H1 (cell line): ENCODE results near the gene LDLRAD3. TPM values are rescaled to one million over a fixed set of nuclear protein-coding genes. Genes with fewer than 3 reads are reported as not detected.

Experiments
- CTCF ChIA-PET: fragments of 300-600 bp; sonication (Branson Sonifier 250); formaldehyde crosslinking; loops from one replicate; lab custom pipeline; 2021; ENCODE audit not compliant: partially characterized antibody; lab: Charles Lee
- POLR2A ChIA-PET: fragments of 300-600 bp; sonication (Branson Sonifier 250); formaldehyde crosslinking; loops from one replicate; lab custom pipeline; 2021; ENCODE audit warnings: inconsistent platforms; ENCODE audit not compliant: partially characterized antibody; lab: Charles Lee
- DNase-seq, 2 experiments: peaks; one replicate each; pipeline versions ENCODE4 v3.0.0 to v3.0.0-alpha.2; 2010 to 2022; ENCODE audit warnings: low spot score in 2 of 2, low read depth in 1 of 2, mixed read lengths in 1 of 2
- FAIRE-seq: peaks from 2 replicates; lab custom pipeline; 2011; peaks lifted over from hg19 to GRCh38; lab: Jason Lieb, UNC
- H2AFZ ChIP-seq: 2 replicates; pipeline ENCODE4 v1.8.1; 2012; ENCODE audit warnings: low read length, inconsistent platforms
- H2AK5ac ChIP-seq: 2 replicates; pipeline ENCODE4 v1.6.1; 2013; ENCODE audit warnings: low read depth, low read length
- H2BK120ac ChIP-seq: replicated peaks from 2 replicates; pipeline ENCODE3; 2013; ENCODE audit warnings: low read depth, low read length, inconsistent platforms
- H2BK12ac ChIP-seq: 2 replicates; pipeline ENCODE4 v1.6.1; 2013; ENCODE audit warnings: low read depth, low read length
- H2BK15ac ChIP-seq: 2 replicates; pipeline ENCODE4 v1.6.1; 2013; ENCODE audit warnings: low read length
- H2BK20ac ChIP-seq: 2 replicates; pipeline ENCODE4 v1.6.1; 2013; ENCODE audit warnings: low read length
- H2BK5ac ChIP-seq: 2 replicates; pipeline ENCODE4 v1.6.1; 2013; ENCODE audit warnings: low read depth, low read length
- H3K14ac ChIP-seq: 2 replicates; pipeline ENCODE4 v1.6.1; 2013; ENCODE audit warnings: inconsistent platforms; ENCODE audit not compliant: insufficient read length
- H3K18ac ChIP-seq: 2 replicates; pipeline ENCODE4 v1.6.1; 2013; ENCODE audit warnings: low read length; ENCODE audit errors: extremely low read depth
- H3K23ac ChIP-seq: 2 replicates; pipeline ENCODE4 v1.6.1; 2013; ENCODE audit warnings: inconsistent platforms; ENCODE audit not compliant: insufficient read length
- H3K23me2 ChIP-seq: 2 replicates; pipeline ENCODE4 v1.6.1; 2013; ENCODE audit warnings: low read depth, low read length
- H3K27ac ChIP-seq: 2 replicates; pipeline ENCODE4 v1.6.1; 2011; ENCODE audit warnings: low read depth, low read length, inconsistent platforms
- H3K27me3 ChIP-seq, 4 experiments: replicated peaks in 1 of 4; 1 replicate in 1 of 4; 2 replicates in 3 of 4; pipeline versions ENCODE4 v1.6.1 to v1.8.1; 2011 to 2013; ENCODE audit warnings: low read length in 3 of 4, mild to moderate bottlenecking in 3 of 4, inconsistent platforms in 2 of 4, mixed read lengths in 2 of 4, moderate library complexity in 1 of 4; ENCODE audit not compliant: control insufficient read depth in 3 of 4, insufficient read depth in 3 of 4; ENCODE audit errors: extremely low read depth in 1 of 4
- H3K36me3 ChIP-seq, 4 experiments: 2 replicates each; pipeline versions ENCODE4 v1.6.1 to v1.8.1; 2011 to 2013; ENCODE audit warnings: mild to moderate bottlenecking in 4 of 4, low read length in 3 of 4, moderate library complexity in 2 of 4, control low read depth in 1 of 4, inconsistent platforms in 1 of 4; ENCODE audit not compliant: insufficient read depth in 4 of 4, control insufficient read depth in 2 of 4
- H3K4ac ChIP-seq: replicated peaks from 2 replicates; pipeline ENCODE3; 2013; ENCODE audit warnings: low read length, low read depth, mixed read lengths, inconsistent platforms; ENCODE audit not compliant: insufficient read length
- H3K4me1 ChIP-seq, 4 experiments: replicated peaks in 1 of 4; 1 replicate in 1 of 4; 2 replicates in 3 of 4; pipeline versions ENCODE4 v1.6.1 to v1.8.1; 2011 to 2013; ENCODE audit warnings: low read length in 3 of 4, inconsistent platforms in 2 of 4, mixed read lengths in 1 of 4; ENCODE audit not compliant: insufficient read depth in 4 of 4, control insufficient read depth in 3 of 4
- H3K4me2 ChIP-seq, 2 experiments: 2 replicates each; pipeline versions ENCODE4 v1.6.1 to v1.8.1; 2011 to 2013; ENCODE audit warnings: low read depth in 2 of 2, low read length in 2 of 2, control low read depth in 1 of 2, inconsistent platforms in 1 of 2, mild to moderate bottlenecking in 1 of 2; ENCODE audit not compliant: insufficient read depth in 1 of 2
- H3K4me3 ChIP-seq, 4 experiments: fragments of 200-600, 300-600 bp in 1 of 4; sonication (generic), shearing (Covaris generic), sonication (Bioruptor Twin) in 1 of 4; 2 replicates each; pipeline versions ENCODE4 v1.5.1 to v1.8.1; 2011 to 2016; ENCODE audit warnings: low read length in 4 of 4, low read depth in 3 of 4, control low read depth in 2 of 4, inconsistent platforms in 2 of 4, mild to moderate bottlenecking in 2 of 4, mixed read lengths in 1 of 4, moderate library complexity in 1 of 4; ENCODE audit not compliant: insufficient read depth in 2 of 4; ENCODE audit errors: extremely low read depth in 1 of 4
- H3K56ac ChIP-seq: replicated peaks from 2 replicates; pipeline ENCODE3; 2013; ENCODE audit warnings: low read depth, mild to moderate bottlenecking, mixed read lengths, low read length, inconsistent platforms; ENCODE audit not compliant: insufficient read length
- H3K79me1 ChIP-seq: 2 replicates; pipeline ENCODE4 v1.6.1; 2013; ENCODE audit warnings: low read depth, low read length, control low read depth
- H3K79me2 ChIP-seq, 2 experiments: 2 replicates each; pipeline versions ENCODE4 v1.6.1 to v1.8.1; 2012 to 2013; ENCODE audit warnings: low read length in 2 of 2, mild to moderate bottlenecking in 2 of 2, inconsistent platforms in 1 of 2; ENCODE audit not compliant: insufficient read depth in 2 of 2, control insufficient read depth in 1 of 2
- H3K9ac ChIP-seq, 4 experiments: replicated peaks in 1 of 4; 1 replicate in 1 of 4; 2 replicates in 3 of 4; pipeline versions ENCODE4 v1.6.1 to v1.8.1; 2011 to 2013; ENCODE audit warnings: low read depth in 3 of 4, low read length in 3 of 4, control low read depth in 2 of 4, mild to moderate bottlenecking in 2 of 4, moderate library complexity in 2 of 4, inconsistent platforms in 1 of 4; ENCODE audit errors: extremely low read depth in 1 of 4
- H3K9me3 ChIP-seq, 2 experiments: 2 replicates each; pipeline versions ENCODE4 v1.6.1 to v1.8.1; 2012 to 2013; ENCODE audit warnings: mild to moderate bottlenecking in 2 of 2, moderate library complexity in 2 of 2, control low read depth in 1 of 2, inconsistent platforms in 1 of 2, low read depth in 1 of 2, low read length in 1 of 2, mixed read lengths in 1 of 2; ENCODE audit not compliant: insufficient read depth in 2 of 2
- H4K20me1 ChIP-seq, 2 experiments: replicated peaks in 1 of 2; 2 replicates each; pipeline versions ENCODE3 to v1.8.1; 2011 to 2013; ENCODE audit warnings: inconsistent platforms in 2 of 2, low read length in 2 of 2, mild to moderate bottlenecking in 1 of 2; ENCODE audit not compliant: insufficient read depth in 2 of 2, control insufficient read depth in 1 of 2
- H4K5ac ChIP-seq: 2 replicates; pipeline ENCODE4 v1.6.1; 2013; ENCODE audit warnings: low read length, low read depth, mixed read lengths, inconsistent platforms; ENCODE audit not compliant: insufficient read length
- H4K8ac ChIP-seq: 2 replicates; pipeline ENCODE4 v1.8.0; 2013; ENCODE audit warnings: mild to moderate bottlenecking, moderate library complexity, low read length, inconsistent platforms; ENCODE audit not compliant: insufficient read depth; ENCODE audit errors: extremely low read depth
- H4K91ac ChIP-seq: replicated peaks from 2 replicates; pipeline ENCODE3; 2013; ENCODE audit warnings: low read length, mixed read lengths, inconsistent platforms; ENCODE audit not compliant: insufficient read length
- ATF2 ChIP-seq: IDR thresholded peaks from 2 replicates; pipeline ENCODE4 v1.6.1; 2012; ENCODE audit warnings: low read length, inconsistent platforms
- CHD2 ChIP-seq: IDR thresholded peaks from 2 replicates; pipeline ENCODE4 v1.6.1; 2012; ENCODE audit warnings: low read length, improper control_type of control experiment
- KDM4A ChIP-seq: IDR thresholded peaks from one replicate; pipeline ENCODE4 v1.7.1; 2012; ENCODE audit warnings: low read depth, mild to moderate bottlenecking, moderate library complexity, low read length, inconsistent platforms; ENCODE audit not compliant: severe bottlenecking
- SP4 ChIP-seq: IDR thresholded peaks from 2 replicates; pipeline ENCODE4 v1.6.1; 2012; ENCODE audit warnings: low read length, inconsistent platforms
- WGBS, 2 experiments: shearing (Covaris generic) in 1 of 2; methylation state at CpG; one replicate each; pipeline versions ENCODE4 v1.1.6 to v1.1.7; 2013 to 2015; ENCODE audit warnings: low lambda C conversion rate in 2 of 2, mixed read lengths in 2 of 2, inconsistent platforms in 1 of 2, low coverage in 1 of 2, missing lambda C conversion rate in 1 of 2; ENCODE audit not compliant: insufficient replicate concordance in 2 of 2, insufficient coverage in 1 of 2, insufficient read length in 1 of 2; ENCODE audit errors: extremely low coverage in 1 of 2, missing lambda C conversion rate in 1 of 2; 5-methylcytosine and 5-hydroxymethylcytosine counted together
- polyA plus RNA-seq, 7 experiments: library from polyadenylated mRNA; depleted of rRNA in 3 of 7; stranded (reverse) in 5 of 7; unstranded in 2 of 7; fragments of >200 nt in 5 of 7; fragments of 200-250 nt in 2 of 7; gene quantifications; 1 replicate in 5 of 7; 2 replicates in 1 of 7; 4 replicates in 1 of 7; pipeline versions ENCODE4 v1.2.1 to v1.2.3, GENCODE V29; 2011 to 2013; ENCODE audit warnings: missing spikeins in 2 of 7, mixed read lengths in 2 of 7
- total RNA-seq: library from RNA; stranded (reverse); fragmentation: NEBNext Ultra II Directional; extraction: Animal tissue kit (Norgen Biotek cat#: 25700); gene quantifications from 2 replicates; pipeline ENCODE4 v1.2.1, GENCODE V29; 2021

The LDLRAD3 gene
- total and polyA plus RNA-seq, 2 of the 8 experiments (the other 6 are each of a cell fraction or from before 2014, with no cell fraction given): 18.6 to 22.8 TPM

DNA sequence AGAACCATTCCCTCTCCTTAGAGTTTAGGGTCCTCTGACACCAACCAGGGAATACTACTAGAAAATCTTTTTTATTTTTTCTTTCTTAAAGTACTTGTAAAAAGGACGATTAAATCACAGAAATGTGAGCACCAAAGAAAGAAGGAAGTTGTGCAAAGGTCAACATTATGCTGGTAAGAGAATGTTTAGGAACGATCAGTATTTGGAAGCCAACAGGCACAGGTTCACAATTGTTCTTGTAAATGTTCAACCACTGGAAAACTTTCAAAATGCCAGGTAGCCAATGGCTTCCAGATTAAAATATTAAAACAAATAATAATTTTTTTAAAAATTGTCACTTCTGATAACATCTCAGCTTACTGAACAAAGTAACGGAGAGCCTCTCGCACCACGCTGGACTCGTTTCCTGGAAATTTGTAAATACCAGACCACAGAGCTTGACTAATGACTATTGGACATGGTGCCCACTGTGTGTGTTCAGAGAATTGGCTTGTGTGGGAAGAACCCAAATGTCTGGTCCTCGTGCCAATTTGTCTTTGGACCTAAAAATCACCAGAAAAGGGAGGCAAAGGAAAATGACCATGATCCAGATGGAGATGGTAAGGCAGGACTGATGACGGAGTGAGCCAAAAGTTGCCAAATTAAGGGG, 324.6 kb downstream of the LDLRAD3 start:
- H3K9me3 ChIP-seq: no peaks in the 10 kb centered on the region
- H3K9ac ChIP-seq: no peak overlapping the region
- no peak overlapping the region for H3K14ac ChIP-seq
- H2BK120ac ChIP-seq: no peak overlapping the region
- H4K5ac ChIP-seq: no peak overlapping the region
- DNase-seq: no peak
- no peak overlapping the region for H4K91ac ChIP-seq
- no peak overlapping the region for H3K4me2 ChIP-seq
- H3K23me2 ChIP-seq: no peaks in the 10 kb centered on the region
- H4K20me1 ChIP-seq: no peaks in the 10 kb centered on the region
- no peaks in the 10 kb centered on the region for H3K79me1 ChIP-seq
- H2AFZ ChIP-seq: no peak overlapping the region
- H3K79me2 ChIP-seq: no peaks in the 10 kb centered on the region
- FAIRE-seq: no peak
- H2BK12ac ChIP-seq: no peak overlapping the region
- H3K18ac ChIP-seq: no peak overlapping the region
- H2BK15ac ChIP-seq: no peak overlapping the region
- no peak overlapping the region for H2BK5ac ChIP-seq
- H3K4me1 ChIP-seq: no peaks in the 10 kb centered on the region
- no peak for TF ChIP-seq ATF2
- TF ChIP-seq SP4: no peak
- no peak for TF ChIP-seq KDM4A
- TF ChIP-seq CHD2: no peak
- H3K56ac ChIP-seq: no peak overlapping the region
- H3K27me3 ChIP-seq: 0 out of 7 replicates have a peak, but pooled peaks cover 0 to 2% (median 0%) of the 10 kb centered on the region in 4 experiments
- no peak overlapping the region for H3K4me3 ChIP-seq
- WGBS, 2 experiments: 88% methylated on average over 8 of the region's 8 CpGs; no CpG with 5 or more reads in 1 of the 2 experiments
- no peak overlapping the region for H4K8ac ChIP-seq
- no peak overlapping the region for H2BK20ac ChIP-seq
- ChIA-PET POLR2A (no interaction called here), CTCF (interaction anchor here (0.6 to 6.5 kb wide), 13 partner anchors 7 to 781 kb away, joined by 3 to 53 read pairs (median 4); no protein-coding TSS in a partner anchor)
- H3K27ac ChIP-seq: no peak overlapping the region
- no peak overlapping the region for H2AK5ac ChIP-seq
- no peak overlapping the region for H3K23ac ChIP-seq
- no peaks in the 10 kb centered on the region; a peak in 1 of 8 replicates for H3K36me3 ChIP-seq
- no peak overlapping the region for H3K4ac ChIP-seq
